ENCODE data around the gene PKIB. TPM values are rescaled to one million over a fixed set of nuclear protein-coding genes. Genes with fewer than 3 reads are reported as not detected.

Gene PKIB
- total and polyA plus RNA-seq, 2 donors from 2014 or later: 5.1 to 5.3 TPM

- H3K36me3 ChIP-seq (ENCODE audit: control insufficient read depth in 2 of 3, insufficient read depth in 3 of 3, low read length in 3 of 3): no peaks in the 10 kb centered on the region
- H3K27me3 ChIP-seq (ENCODE audit: control insufficient read depth, insufficient read depth, low read length): no peaks in the 10 kb centered on the region
- intact Hi-C loops (cut with DNase I): no loop called here
- H3K27ac ChIP-seq (ENCODE audit: low read depth in 2 of 2, low read length in 2 of 2): no peak overlapping the region
- H3K9me3 ChIP-seq (ENCODE audit: control insufficient read depth in 2 of 3, insufficient read depth in 1 of 3, low read length in 3 of 3): no peaks in the 10 kb centered on the region
- no peaks in the 10 kb centered on the region for H3K4me1 ChIP-seq (ENCODE audit: control insufficient read depth in 2 of 3, insufficient read depth in 2 of 3, low read depth in 1 of 3, low read length in 3 of 3)
- H3K4me3 ChIP-seq (ENCODE audit: low read length in 3 of 3): no peak overlapping the region
- no peak for FAIRE-seq
- H3K9ac ChIP-seq (ENCODE audit: low read length in 3 of 3): no peak overlapping the region
- no peak for DNase-seq
- no peak for TF ChIP-seq CTCF (IDR thresholded peaks at IDR 0.05; ENCODE audit: borderline replicate concordance, extremely low read depth, insufficient read depth)
These were observed 55.7 kb downstream of the PKIB start for GRCh38 chr6:122665929-122666328.

GRCh38 chr6:122666418-122666817 is 56.2 kb downstream of the PKIB start:
- H3K9me3 ChIP-seq (ENCODE audit: control insufficient read depth in 2 of 3, insufficient read depth in 1 of 3, low read length in 3 of 3): no peaks in the 10 kb centered on the region
- FAIRE-seq (no peak), DNase-seq (no peak)
- H3K9ac ChIP-seq (ENCODE audit: low read length in 3 of 3): no peak overlapping the region
- H3K4me3 ChIP-seq (ENCODE audit: low read length in 3 of 3): no peak overlapping the region
- H3K36me3 ChIP-seq (ENCODE audit: control insufficient read depth in 2 of 3, insufficient read depth in 3 of 3, low read length in 3 of 3): no peaks in the 10 kb centered on the region
- H3K4me1 ChIP-seq (ENCODE audit: control insufficient read depth in 2 of 3, insufficient read depth in 2 of 3, low read depth in 1 of 3, low read length in 3 of 3): no peaks in the 10 kb centered on the region
- no peaks in the 10 kb centered on the region for H3K27me3 ChIP-seq (ENCODE audit: control insufficient read depth, insufficient read depth, low read length)
- intact Hi-C loops (cut with DNase I): no loop called here
- no peak for TF ChIP-seq CTCF (IDR thresholded peaks at IDR 0.05; ENCODE audit: borderline replicate concordance, extremely low read depth, insufficient read depth)
- no peak overlapping the region for H3K27ac ChIP-seq (ENCODE audit: low read depth in 2 of 2, low read length in 2 of 2)

GRCh38 chr6:122669418-122669817 is 59.2 kb downstream of the PKIB start:
- Histone ChIP-seq H3K4me3 (ENCODE audit: low read length in 3 of 3) (no peak overlapping the region), H3K27ac (ENCODE audit: low read depth in 2 of 2, low read length in 2 of 2) (no peak overlapping the region), H3K9ac (ENCODE audit: low read length in 3 of 3) (no peak overlapping the region), H3K27me3 (ENCODE audit: control insufficient read depth, insufficient read depth, low read length) (no peaks in the 10 kb centered on the region), H3K4me1 (ENCODE audit: control insufficient read depth in 2 of 3, insufficient read depth in 2 of 3, low read depth in 1 of 3, low read length in 3 of 3) (no peaks in the 10 kb centered on the region), H3K9me3 (ENCODE audit: control insufficient read depth in 2 of 3, insufficient read depth in 1 of 3, low read length in 3 of 3) (no peaks in the 10 kb centered on the region), H3K36me3 (ENCODE audit: control insufficient read depth in 2 of 3, insufficient read depth in 3 of 3, low read length in 3 of 3) (no peaks in the 10 kb centered on the region)
- TF ChIP-seq CTCF (IDR thresholded peaks at IDR 0.05; ENCODE audit: borderline replicate concordance, extremely low read depth, insufficient read depth): no peak
- intact Hi-C loops (cut with DNase I): no loop called here
- FAIRE-seq: no peak
- DNase-seq: no peak

GRCh38 chr6:122669868-122670267 is 59.7 kb downstream of the PKIB start:
- no peaks in the 10 kb centered on the region for H3K36me3 ChIP-seq (ENCODE audit: control insufficient read depth in 2 of 3, insufficient read depth in 3 of 3, low read length in 3 of 3)
- H3K9me3 ChIP-seq (ENCODE audit: control insufficient read depth in 2 of 3, insufficient read depth in 1 of 3, low read length in 3 of 3): no peaks in the 10 kb centered on the region
- no peak for FAIRE-seq
- H3K27me3 ChIP-seq (ENCODE audit: control insufficient read depth, insufficient read depth, low read length): no peaks in the 10 kb centered on the region
- H3K9ac ChIP-seq (ENCODE audit: low read length in 3 of 3): no peak overlapping the region
- H3K27ac ChIP-seq (ENCODE audit: low read depth in 2 of 2, low read length in 2 of 2): no peak overlapping the region
- no peak for DNase-seq
- no peak for TF ChIP-seq CTCF (IDR thresholded peaks at IDR 0.05; ENCODE audit: borderline replicate concordance, extremely low read depth, insufficient read depth)
- intact Hi-C loops (cut with DNase I): no loop called here
- H3K4me3 ChIP-seq (ENCODE audit: low read length in 3 of 3): no peak overlapping the region
- no peaks in the 10 kb centered on the region for H3K4me1 ChIP-seq (ENCODE audit: control insufficient read depth in 2 of 3, insufficient read depth in 2 of 3, low read depth in 1 of 3, low read length in 3 of 3)
